Immature natural killer cell (primary cell): ENCODE results near the gene OR10A7. TPM values are rescaled to one million over a fixed set of nuclear protein-coding genes. Genes with fewer than 3 reads are reported as not detected.

Experiments used
- DNase-seq, 3 donors: peaks; one replicate each; pipeline ENCODE4 v3.0.0; 2022; ENCODE audit warnings: mixed read lengths in 1 of 3
- H3K27ac Mint-ChIP-seq, 6 donors: one replicate each; pipeline ENCODE4 v1.8.0; 2020; ENCODE audit warnings: mixed read lengths in 6 of 6, mild to moderate bottlenecking in 5 of 6, inconsistent platforms in 4 of 6, moderate library complexity in 3 of 6
- H3K27me3 Mint-ChIP-seq, 3 donors: one replicate each; pipeline ENCODE4 v1.8.0; 2020 to 2021; ENCODE audit warnings: low read depth in 3 of 3, mild to moderate bottlenecking in 3 of 3, mixed read lengths in 3 of 3, moderate library complexity in 3 of 3, inconsistent platforms in 1 of 3
- H3K36me3 Mint-ChIP-seq, 3 donors: one replicate each; pipeline ENCODE4 v1.8.0; 2020; ENCODE audit warnings: mixed read lengths in 3 of 3, inconsistent platforms in 2 of 3, mild to moderate bottlenecking in 2 of 3
- H3K4me1 Mint-ChIP-seq, 2 donors: one replicate each; pipeline ENCODE4 v1.8.0; 2020; ENCODE audit warnings: inconsistent platforms in 2 of 2, mild to moderate bottlenecking in 2 of 2, mixed read lengths in 2 of 2, moderate library complexity in 1 of 2
- H3K4me3 Mint-ChIP-seq, 5 donors: one replicate each; pipeline ENCODE4 v1.8.0; 2020; ENCODE audit warnings: mild to moderate bottlenecking in 5 of 5, mixed read lengths in 5 of 5, inconsistent platforms in 3 of 5, moderate library complexity in 3 of 5
- H3K9me3 Mint-ChIP-seq, 6 donors: one replicate each; pipeline ENCODE4 v1.8.0; 2020; ENCODE audit warnings: mild to moderate bottlenecking in 6 of 6, mixed read lengths in 6 of 6, inconsistent platforms in 4 of 6, moderate library complexity in 3 of 6
- polyA plus RNA-seq, 3 donors: library from polyadenylated mRNA; unstranded; fragments of 300-500 nt; fragmentation: Illumina TruSeq; gene quantifications; one replicate each; pipeline ENCODE4 v1.2.3, GENCODE V29; 2021

Gene OR10A7
- polyA plus RNA-seq, 3 donors from 2014 or later, result not detected

- Mint-ChIP-seq H3K27ac (no peak overlapping the region), H3K4me1 (no peaks in the 10 kb centered on the region), H3K9me3 (no peaks in the 10 kb centered on the region), H3K4me3 (no peak overlapping the region), H3K27me3 (peaks cover 2 to 12% (median 2%) of the 10 kb centered on the region in 3 donors), H3K36me3 (no peaks in the 10 kb centered on the region)
- DNase-seq, result no peak
These were observed 37.5 kb downstream of the OR10A7 start for GRCh38 chr12:55258303-55258702.

Other genes with a start within 250 kb of the OR10A7 start
- 10 to 100 TPM; 29.5 to 65.7 (median 33.1) TPM for gene TESPA1, start 236.3 kb upstream of the OR10A7 start, polyA plus RNA-seq
- gene NEUROD4, start 201.1 kb upstream of the OR10A7 start, polyA plus RNA-seq, result not detected
- gene OR9K2, start 94.6 kb upstream of the OR10A7 start, polyA plus RNA-seq, result not detected
- gene OR6C74, start 23.6 kb downstream of the OR10A7 start, polyA plus RNA-seq, result not detected
- not detected for gene OR6C6, start 75.5 kb downstream of the OR10A7 start, polyA plus RNA-seq
- gene OR6C1, start 93.3 kb downstream of the OR10A7 start, polyA plus RNA-seq, result not detected
- not detected for gene OR6C3, start 109.7 kb downstream of the OR10A7 start, polyA plus RNA-seq
- not detected for gene OR6C75, start 141.9 kb downstream of the OR10A7 start, polyA plus RNA-seq
- not detected for gene OR6C65, start 179.5 kb downstream of the OR10A7 start, polyA plus RNA-seq
- gene OR6C76, start 205.2 kb downstream of the OR10A7 start, polyA plus RNA-seq, result not detected
- gene OR6C2, start 223.1 kb downstream of the OR10A7 start, polyA plus RNA-seq, result not detected
- gene OR6C70, start 249.1 kb downstream of the OR10A7 start, polyA plus RNA-seq, result not detected